Umbilical cord (tissue), 2 donors: ENCODE measurements around the gene ZNF76. TPM values are rescaled to one million over a fixed set of nuclear protein-coding genes. Genes with fewer than 3 reads are reported as not detected.
"Not testable (repeated sequence)": the region's sequence is repeated elsewhere in the genome, so short reads cannot be mapped to it uniquely, and the experiment has no call there.

Experiments used
- DNase-seq: peaks from one replicate; pipeline ENCODE4 v3.0.0-alpha.2; 2015; ENCODE audit warnings: low spot score
- total RNA-seq: library from RNA; depleted of rRNA; stranded (reverse); fragments of >200 nt; gene quantifications from one replicate; pipeline ENCODE4 v1.2.3, GENCODE V29; 2014; ENCODE audit warnings: low replicate concordance; ENCODE audit not compliant: insufficient read depth

Gene ZNF76
- total RNA-seq, 1 donor from 2014 or later = 9.9 TPM

DNA sequence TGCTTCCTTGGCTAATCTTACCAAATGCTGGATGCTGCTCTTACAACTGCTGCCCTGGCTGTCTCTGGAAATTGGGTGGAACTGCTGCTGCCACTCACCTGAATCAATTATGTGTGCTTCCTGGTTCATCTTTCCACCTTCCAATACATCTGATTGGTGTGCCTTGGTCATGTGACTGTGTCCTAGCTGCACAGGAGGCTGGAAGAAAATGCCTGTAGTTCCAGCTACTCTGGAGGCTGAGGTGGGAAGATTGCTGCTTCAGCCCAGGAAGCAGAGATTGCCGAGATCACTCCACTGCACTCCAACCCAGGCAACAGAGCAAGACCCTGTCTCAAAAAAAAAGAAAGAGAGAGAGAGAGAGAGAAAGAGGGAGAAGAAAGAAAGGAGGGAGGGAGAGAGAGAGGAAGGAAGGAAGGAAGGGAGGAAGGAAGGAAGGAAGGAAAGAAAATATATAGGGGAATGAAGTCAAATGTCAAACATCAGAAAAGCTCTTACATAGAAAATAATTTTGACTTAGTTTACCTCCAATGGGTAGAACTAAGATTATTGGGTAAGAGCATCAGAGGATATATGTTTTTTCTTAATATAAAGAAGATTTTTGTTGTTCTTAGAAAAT, 68.7 kb downstream of the ZNF76 start:
- DNase-seq = no peak

DNA sequence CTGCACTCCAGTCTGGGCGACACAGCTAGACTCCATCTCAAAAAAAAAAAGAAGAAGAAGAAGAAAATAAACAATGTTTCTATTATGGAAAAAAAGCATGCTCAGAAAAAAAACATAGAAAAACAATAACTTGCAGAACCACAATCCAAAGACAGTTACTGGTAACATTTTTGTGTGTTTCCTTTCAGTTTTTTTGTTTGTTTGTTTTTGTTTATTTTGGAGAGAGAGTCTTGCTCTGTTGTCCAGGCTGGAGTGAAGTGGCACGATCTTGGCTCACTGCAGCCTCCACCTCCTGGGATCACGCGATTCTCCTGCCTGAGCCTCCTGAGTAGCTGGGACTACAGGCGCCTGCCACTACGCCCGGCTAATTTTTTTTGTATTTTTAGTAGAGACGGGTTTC, 69.4 kb downstream of the ZNF76 start:
- DNase-seq = not testable (repeated sequence)

DNA sequence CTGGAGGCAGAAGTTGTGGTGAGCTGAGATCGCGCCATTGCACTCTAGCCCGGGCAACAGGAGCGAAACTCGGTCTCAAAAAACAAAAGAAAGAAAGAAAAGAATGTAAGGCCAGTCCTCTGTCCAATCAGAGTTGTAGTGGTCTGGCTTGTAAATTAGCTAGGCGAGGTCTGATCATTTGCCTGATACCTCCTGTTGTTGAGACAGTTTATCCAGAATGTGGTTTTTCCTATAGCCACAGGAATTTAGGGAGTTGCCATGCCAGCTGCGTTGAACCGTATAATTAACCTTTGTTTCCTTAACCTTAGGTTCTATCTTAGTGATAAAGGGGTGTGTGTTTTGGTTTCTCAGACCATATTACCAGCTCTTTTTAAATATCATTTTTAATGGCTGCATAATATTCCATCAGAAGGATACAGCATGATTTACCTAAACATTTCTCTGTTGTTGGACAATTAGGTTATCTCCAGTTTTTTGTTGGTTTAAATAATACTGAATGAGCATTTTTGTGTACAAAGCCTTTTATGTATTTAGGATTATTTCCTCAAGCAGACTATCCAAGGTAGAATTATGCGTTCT, 71.1 kb downstream of the ZNF76 start:
- no peak for DNase-seq

DNA sequence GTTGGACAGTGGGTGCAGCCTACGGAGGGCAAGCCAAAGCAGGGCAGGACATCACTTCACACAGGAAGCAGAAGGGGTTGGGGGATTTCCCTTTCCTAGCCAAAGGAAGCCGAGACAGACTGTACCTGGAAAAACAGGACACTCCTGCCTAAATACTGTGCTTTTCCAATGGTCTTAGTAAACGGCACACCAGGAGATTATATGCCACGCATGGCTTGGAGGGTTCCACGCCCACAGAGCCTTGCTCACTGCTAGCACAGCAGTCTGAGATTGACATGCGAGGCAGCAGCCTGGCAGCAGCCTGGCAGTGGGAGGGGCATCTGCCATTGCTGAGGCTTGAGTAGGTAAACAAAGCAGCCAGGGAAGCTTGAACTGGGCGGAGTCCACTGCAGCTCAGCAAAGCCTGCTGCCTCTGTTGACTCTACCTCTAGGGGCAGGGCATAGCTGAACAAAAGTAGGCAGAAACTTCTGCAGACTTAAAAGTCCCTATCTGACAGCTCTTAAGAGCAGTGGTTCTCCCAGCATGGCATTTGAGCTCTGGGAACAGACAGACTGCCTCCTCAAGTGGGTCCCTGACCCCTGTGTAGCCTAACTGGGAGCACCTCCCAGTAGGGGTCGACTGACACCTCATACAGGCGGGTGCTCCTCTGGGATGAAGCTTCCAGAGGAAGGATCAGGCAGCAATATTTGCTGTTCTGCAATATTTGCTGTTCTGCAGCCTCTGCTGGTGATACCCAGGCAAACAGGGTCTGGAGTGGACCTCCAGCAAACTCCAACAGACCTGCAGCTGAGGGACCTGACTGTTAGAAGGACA, 72.7 kb downstream of the ZNF76 start:
- DNase-seq = not testable (repeated sequence)

DNA sequence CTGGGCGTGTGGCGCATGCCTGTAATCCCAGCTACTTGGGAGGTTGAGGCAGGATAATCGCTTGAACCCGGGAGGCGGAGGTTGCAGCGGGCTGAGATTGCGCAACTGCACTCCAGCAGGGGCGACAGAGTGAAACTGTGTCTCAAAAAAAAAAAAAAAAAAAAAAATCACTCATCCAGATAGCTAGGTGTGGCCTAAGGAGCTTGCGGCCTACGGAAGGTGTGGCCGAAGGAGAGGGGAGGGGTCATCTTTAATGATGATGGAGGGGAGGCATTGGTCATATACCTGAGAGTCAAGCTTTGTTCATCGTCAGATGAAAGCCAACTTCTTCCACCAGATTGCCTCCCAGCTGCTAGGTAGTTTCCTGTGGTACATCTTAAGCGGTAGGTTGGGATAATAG, 82.0 kb downstream of the ZNF76 start:
- DNase-seq = no peak

DNA sequence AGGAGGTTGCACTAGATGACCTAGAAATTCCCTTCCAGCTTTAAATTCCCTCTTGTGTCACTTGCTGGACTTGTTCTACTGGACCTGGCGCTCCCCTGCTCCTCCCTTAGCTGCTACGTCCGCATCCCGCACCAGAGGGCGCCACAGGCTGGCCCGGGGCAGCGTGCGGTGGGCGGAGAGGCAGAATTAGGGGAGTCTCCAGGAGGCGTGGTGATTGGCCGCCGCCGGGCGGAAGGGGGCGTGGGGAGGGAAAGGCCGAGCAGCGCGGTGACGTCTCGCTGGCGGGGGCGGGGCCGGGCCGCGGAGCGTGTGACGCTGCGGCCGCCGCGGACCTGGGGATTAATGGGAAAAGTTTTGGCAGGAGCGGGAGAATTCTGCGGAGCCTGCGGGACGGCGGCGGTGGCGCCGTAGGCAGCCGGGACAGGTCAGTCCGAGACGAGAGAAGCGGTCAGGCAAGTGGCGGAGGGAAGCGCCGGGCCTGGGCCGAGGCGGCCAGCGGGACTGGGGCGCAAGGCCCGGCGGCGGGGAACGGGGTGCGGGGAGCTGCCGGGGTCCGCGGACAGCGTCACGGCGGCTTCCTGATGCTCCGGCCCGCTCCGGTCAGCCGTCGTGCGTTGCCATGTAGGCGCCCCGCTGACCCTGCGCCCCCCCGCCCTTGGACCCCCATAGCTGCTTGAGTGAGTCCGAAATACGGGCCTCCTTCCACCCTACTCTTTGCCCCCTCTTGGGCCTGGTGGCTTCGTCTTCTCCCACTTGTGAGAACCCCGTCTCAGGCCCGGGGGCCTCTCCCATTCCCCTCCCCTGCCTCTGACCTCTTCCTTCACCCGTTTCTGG, 82.9 kb downstream of the ZNF76 start, which contains the start of gene PPARD:
TSS of gene PPARD (plus strand) at position 301 of the 834 bp plus-strand sequence. CDS start 68,530 bp downstream, outside the sequence.
- peak; percentile 98 for DNase-seq

DNA sequence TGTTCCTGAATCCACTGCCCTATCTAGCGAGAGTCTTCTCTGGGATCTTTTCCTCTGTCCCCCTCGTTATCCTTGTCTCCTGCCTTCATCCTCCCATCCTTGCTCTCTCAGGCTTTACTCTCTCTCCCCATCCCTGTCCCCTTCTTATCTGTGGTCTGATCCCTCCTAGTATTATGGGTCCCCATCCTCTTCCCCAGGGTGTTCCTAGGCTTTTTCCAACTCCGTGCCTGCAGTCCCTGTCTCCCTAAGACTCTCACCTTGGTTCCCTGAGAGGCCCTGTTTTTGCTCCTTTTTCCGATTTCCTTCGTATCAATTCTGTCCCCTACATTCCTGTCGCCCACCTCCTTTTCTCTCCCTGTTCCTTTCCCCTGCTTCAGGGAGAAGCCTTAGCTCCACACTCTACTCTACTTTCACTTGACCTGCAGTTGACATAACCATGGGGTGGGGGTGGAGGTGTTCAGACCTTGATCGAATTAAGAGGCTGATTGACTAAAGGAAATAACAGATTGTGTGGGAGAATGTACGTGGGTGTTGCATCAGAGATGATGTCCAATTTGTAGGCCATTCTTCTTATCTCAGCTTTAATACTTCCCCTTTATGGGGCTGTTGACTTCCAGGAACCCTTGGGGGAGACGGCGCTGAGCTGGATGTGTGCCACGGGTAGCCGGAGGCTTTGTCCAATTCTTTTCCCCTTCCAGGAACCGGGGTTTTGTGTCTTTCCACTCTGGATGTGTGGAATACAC, 83.7 kb downstream of the ZNF76 start:
- peak; percentile 40 for DNase-seq

DNA sequence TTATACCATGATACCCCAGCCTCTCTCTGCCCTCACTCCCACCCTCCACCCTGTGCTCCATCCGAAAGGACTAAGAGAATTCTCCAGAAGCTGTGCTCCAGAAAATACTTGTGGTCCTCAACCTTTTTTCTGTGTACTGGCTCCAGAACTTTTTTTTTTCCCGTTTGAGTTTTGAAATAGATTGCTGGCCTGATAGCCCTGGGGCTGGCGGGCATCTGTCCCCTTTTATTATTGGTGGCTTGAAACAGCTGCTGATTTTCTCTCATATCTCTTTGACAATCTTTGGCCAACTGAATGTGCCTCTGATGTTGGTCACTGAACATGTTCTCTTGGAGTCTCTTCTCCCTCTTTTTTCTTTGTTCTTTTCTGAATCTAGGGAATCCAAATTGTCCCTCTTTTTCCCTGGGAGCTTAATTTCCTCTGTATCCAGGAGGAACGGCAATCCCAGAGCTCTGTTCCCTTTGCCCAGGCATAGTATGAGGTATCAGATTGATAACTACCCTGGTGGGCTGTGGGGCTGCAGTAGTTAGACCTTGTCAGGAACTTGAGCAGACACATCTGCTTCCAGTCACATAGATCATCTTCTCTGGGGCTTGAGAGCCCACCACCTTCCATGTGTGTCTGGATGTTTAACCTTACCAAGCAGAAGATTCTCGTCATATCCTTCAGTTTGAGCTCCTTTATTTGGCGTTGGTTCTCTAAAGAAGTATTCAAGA, 84.5 kb downstream of the ZNF76 start:
- no peak for DNase-seq

Other genes starting within 250 kb of the ZNF76 start
- not detected for gene TCP11, start 118.4 kb upstream of the ZNF76 start, total RNA-seq
- gene SCUBE3, start 45.8 kb upstream of the ZNF76 start, total RNA-seq = 10.6 TPM
- gene DEF6, start 38.1 kb downstream of the ZNF76 start, total RNA-seq = 8.9 TPM
- 5.3 TPM for gene PPARD, start 82.8 kb downstream of the ZNF76 start, total RNA-seq
- gene FANCE, start 192.6 kb downstream of the ZNF76 start, total RNA-seq = 5.1 TPM
- gene RPL10A, start 208.7 kb downstream of the ZNF76 start, total RNA-seq = 2,541 TPM
- 12.0 TPM for gene TEAD3, start 237.3 kb downstream of the ZNF76 start, total RNA-seq